MM.1S (cell line): ENCODE data around the gene SART3.

ENCODE experiments used
- CTCF ChIP-seq: fragments of 300-600 bp; sonication (generic); IDR thresholded peaks from 2 replicates; pipeline ENCODE4 v1.5.1; 2016; ENCODE audit warnings: antibody characterized with exemption, low read length, mixed read lengths
- EZH2 ChIP-seq: fragments of 300-600 bp; sonication (generic); optimal IDR thresholded peaks from 2 replicates; pipeline ENCODE3; 2017; ENCODE audit warnings: low read depth, mild to moderate bottlenecking, antibody characterized with exemption, low read length, mixed read lengths

- TF ChIP-seq CTCF (no peak), EZH2 (no peak)
Observed at GRCh38 chr12:108514468-108514972, 46.5 kb downstream of the SART3 start.
